ENCODE measurements around the gene ITGA6. TPM values are rescaled to one million over a fixed set of nuclear protein-coding genes. Genes with fewer than 3 reads are reported as not detected.
"Not testable (repeated sequence)": the region's sequence is repeated elsewhere in the genome, so short reads cannot be mapped to it uniquely, and the experiment has no call there.

ITGA6 gene
- total RNA-seq, 4 donors from 2014 or later, result 254 to 586 (median 471) TPM

DNA sequence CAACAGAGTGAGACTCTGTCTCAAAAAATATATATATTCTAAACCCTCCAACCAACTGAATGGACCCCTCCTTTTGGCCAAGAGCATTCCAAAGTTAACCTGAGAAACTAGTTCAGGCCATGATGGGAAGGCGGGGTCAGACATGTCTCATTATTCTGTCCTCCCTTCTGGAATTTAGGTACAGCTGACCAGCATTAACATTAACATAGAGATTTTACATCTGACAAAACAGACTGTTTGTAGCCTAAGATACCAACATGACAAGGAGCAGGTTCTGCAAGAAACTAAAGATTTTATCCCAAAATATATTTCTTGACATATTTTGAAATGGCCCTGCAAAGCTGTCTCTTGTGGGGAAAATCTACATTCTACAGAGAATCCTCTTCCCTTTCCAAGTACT lies 121.7 kb downstream of the ITGA6 start:
- 92 to 100% methylated on average over 1 of the region's 1 CpG for WGBS, 2 donors
- Histone ChIP-seq H3K9me3 (no peaks in the 10 kb centered on the region), H3K27me3 (no peaks in the 10 kb centered on the region), H3K4me3 (no peak overlapping the region), H3K27ac (no peak overlapping the region), H3K36me3 (no peaks in the 10 kb centered on the region), H3K4me1 (no peaks in the 10 kb centered on the region)
- no peak for DNase-seq (ENCODE audit: low spot score in 2 of 2)
- no peak for TF ChIP-seq EP300 (IDR thresholded peaks at IDR 0.05)
- no peak for TF ChIP-seq POLR2A (IDR thresholded peaks at IDR 0.05)
- TF ChIP-seq, protein P1, sequence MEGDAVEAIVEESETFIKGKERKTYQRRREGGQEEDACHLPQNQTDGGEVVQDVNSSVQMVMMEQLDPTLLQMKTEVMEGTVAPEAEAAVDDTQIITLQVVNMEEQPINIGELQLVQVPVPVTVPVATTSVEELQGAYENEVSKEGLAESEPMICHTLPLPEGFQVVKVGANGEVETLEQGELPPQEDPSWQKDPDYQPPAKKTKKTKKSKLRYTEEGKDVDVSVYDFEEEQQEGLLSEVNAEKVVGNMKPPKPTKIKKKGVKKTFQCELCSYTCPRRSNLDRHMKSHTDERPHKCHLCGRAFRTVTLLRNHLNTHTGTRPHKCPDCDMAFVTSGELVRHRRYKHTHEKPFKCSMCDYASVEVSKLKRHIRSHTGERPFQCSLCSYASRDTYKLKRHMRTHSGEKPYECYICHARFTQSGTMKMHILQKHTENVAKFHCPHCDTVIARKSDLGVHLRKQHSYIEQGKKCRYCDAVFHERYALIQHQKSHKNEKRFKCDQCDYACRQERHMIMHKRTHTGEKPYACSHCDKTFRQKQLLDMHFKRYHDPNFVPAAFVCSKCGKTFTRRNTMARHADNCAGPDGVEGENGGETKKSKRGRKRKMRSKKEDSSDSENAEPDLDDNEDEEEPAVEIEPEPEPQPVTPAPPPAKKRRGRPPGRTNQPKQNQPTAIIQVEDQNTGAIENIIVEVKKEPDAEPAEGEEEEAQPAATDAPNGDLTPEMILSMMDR (IDR thresholded peaks at IDR 0.05), result no peak

DNA sequence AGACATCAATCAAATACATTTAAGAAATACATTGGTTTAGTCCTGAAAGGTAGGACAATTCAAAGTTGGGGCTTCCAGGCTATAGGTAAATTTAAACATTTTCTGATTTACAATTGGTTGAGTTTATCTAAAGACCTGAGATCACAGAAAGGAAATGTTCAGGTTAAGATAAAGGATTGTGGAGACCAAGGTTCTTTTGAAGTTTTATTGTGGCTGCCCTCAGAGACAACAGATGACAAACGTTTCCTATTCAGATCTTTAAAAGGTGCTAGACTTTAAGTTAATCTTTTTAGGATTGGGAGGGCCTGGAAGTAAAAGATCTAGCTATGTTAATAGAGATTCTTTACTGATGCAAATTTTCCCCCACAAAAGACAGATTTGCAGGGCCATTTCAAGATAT lies 122.4 kb downstream of the ITGA6 start:
- H3K9me3 ChIP-seq; H3K36me3 ChIP-seq; H3K27ac ChIP-seq; H3K4me3 ChIP-seq; H3K4me1 ChIP-seq; DNase-seq (ENCODE audit: low spot score in 2 of 2); H3K27me3 ChIP-seq: not testable (repeated sequence)
- 38 to 58% methylated on average over 1 of the region's 1 CpG for WGBS, 2 donors

DNA sequence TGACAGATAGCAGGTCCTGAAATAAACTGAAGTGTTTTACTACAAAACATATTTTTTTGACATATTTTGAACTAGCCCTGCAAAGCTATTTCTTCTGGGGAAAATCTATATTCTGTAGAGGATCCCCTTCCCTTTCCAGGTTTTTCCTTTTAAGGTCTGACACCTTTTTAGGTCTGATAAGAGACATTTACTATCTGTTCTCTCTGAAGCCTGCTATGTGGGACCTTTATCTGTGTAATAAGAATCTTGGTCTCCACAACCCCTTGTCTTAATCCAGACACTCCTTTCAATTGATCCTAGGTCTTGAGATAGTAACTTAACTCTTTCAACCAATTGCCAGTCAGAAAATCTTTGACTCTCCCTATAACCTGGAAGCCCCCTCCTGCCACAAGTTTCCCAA lies 123.0 kb downstream of the ITGA6 start:
- no peak for DNase-seq (ENCODE audit: low spot score in 2 of 2)
- no peaks in the 10 kb centered on the region for H3K27me3 ChIP-seq
- no peak for TF ChIP-seq POLR2A (IDR thresholded peaks at IDR 0.05)
- TF ChIP-seq, protein P1 (IDR thresholded peaks at IDR 0.05), result no peak
- TF ChIP-seq EP300 (IDR thresholded peaks at IDR 0.05), result no peak
- no peak overlapping the region for H3K4me3 ChIP-seq
- no peak overlapping the region for H3K27ac ChIP-seq
- H3K4me1 ChIP-seq, result peaks cover 0 to 10% (median 5%) of the 10 kb centered on the region in 4 donors
- no peaks in the 10 kb centered on the region for H3K36me3 ChIP-seq
- H3K9me3 ChIP-seq, result no peaks in the 10 kb centered on the region

DNA sequence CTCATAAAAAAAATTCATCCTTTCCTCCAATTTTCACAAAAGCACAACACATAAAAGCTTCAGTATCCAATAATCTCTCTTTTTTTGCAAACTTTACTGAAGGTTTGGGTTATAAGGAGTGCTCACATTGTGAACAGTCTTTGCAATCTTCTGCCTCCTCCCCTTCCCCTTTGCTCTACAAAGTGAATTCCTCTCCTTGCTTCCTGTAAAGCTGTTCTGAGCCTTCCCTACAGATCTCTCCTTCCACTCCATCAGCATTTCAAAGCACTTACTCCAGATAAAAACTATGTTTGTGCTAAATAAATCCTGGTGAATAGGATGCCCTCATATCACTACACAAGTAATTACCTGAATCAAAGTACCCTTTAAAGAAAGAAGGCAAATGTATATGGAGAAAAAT lies 123.9 kb downstream of the ITGA6 start:
- Histone ChIP-seq H3K27me3 (no peaks in the 10 kb centered on the region), H3K36me3 (no peaks in the 10 kb centered on the region), H3K4me3 (no peak overlapping the region), H3K4me1 (peaks cover 0 to 10% (median 5%) of the 10 kb centered on the region in 4 donors), H3K27ac (no peak overlapping the region), H3K9me3 (no peaks in the 10 kb centered on the region)
- no peak for TF ChIP-seq POLR2A (IDR thresholded peaks at IDR 0.05)
- TF ChIP-seq, protein P1 (IDR thresholded peaks at IDR 0.05), result no peak
- no peak for TF ChIP-seq EP300 (IDR thresholded peaks at IDR 0.05)
- no peak for DNase-seq (ENCODE audit: low spot score in 2 of 2)

DNA sequence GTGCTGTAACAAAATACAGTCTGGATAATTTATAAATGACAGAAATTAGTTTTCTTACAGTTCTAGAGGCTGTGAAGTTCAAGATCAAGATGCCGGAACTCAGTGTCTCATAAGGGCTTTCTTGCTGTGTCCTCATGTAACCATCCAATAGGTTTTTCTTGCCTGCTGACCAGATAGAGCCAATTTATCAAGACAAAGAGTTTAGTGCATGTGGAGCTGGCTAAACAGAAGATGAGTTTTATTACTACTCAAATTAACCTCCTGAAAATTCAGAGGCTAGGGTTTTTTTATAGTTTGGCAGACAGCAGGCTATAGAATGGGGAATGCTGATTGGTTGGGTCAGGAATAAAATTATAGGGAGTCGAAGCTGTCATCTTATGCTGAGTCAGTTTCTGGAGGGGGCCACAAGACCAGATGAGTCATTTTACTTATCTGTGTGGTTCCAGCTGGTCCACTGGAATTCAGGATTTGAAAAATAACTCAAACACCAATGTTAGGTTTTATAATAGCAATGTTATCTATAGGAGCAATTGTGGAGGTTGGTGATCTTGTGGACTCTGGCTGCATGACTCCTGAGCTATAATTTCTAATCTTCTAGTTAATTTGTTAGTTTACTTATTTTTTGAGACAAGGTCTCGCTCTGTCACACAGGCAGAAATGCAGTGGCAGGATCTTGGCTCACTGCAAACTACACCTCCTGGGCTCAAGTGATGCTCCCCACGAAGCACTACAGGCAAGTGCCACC lies 125.3 kb downstream of the ITGA6 start:
- H3K4me1 ChIP-seq, result peaks cover 0 to 22% (median 9%) of the 10 kb centered on the region in 4 donors
- TF ChIP-seq POLR2A (IDR thresholded peaks at IDR 0.05), result no peak
- TF ChIP-seq, protein P1 (IDR thresholded peaks at IDR 0.05), result no peak
- TF ChIP-seq EP300 (IDR thresholded peaks at IDR 0.05), result no peak
- no peak for DNase-seq (ENCODE audit: low spot score in 2 of 2)
- WGBS, 2 donors, result 83 to 94% methylated on average over 4 of the region's 4 CpGs
- H3K36me3 ChIP-seq, result no peaks in the 10 kb centered on the region
- H3K9me3 ChIP-seq, result no peaks in the 10 kb centered on the region
- no peak overlapping the region for H3K4me3 ChIP-seq
- H3K27me3 ChIP-seq, result no peaks in the 10 kb centered on the region
- H3K27ac ChIP-seq, result no peak overlapping the region
